ENCODE results near the gene SHROOM2.

- TF ChIP-seq REST (IDR thresholded peaks at IDR 0.05; ENCODE audit: insufficient read depth in 1 of 2, low read depth in 2 of 2, low read length in 2 of 2), result no peak
- TF ChIP-seq TAF1 (IDR thresholded peaks at IDR 0.05; ENCODE audit: borderline replicate concordance, insufficient read depth, low read length), result no peak
Observed at GRCh38 chrX:9874483-9874882, 88.3 kb downstream of the SHROOM2 start.

All from PFSK-1 (cell line).